H1 (cell line): ENCODE measurements around the gene TWNK. TPM values are rescaled to one million over a fixed set of nuclear protein-coding genes. Genes with fewer than 3 reads are reported as not detected.

Experiments
- CTCF ChIA-PET: fragments of 300-600 bp; sonication (Branson Sonifier 250); formaldehyde crosslinking; loops from one replicate; lab custom pipeline; 2021; ENCODE audit not compliant: partially characterized antibody; lab: Charles Lee
- POLR2A ChIA-PET: fragments of 300-600 bp; sonication (Branson Sonifier 250); formaldehyde crosslinking; loops from one replicate; lab custom pipeline; 2021; ENCODE audit warnings: inconsistent platforms; ENCODE audit not compliant: partially characterized antibody; lab: Charles Lee
- DNase-seq, 2 experiments: peaks; one replicate each; pipeline versions ENCODE4 v3.0.0 to v3.0.0-alpha.2; 2010 to 2022; ENCODE audit warnings: low spot score in 2 of 2, low read depth in 1 of 2, mixed read lengths in 1 of 2
- FAIRE-seq: peaks from 2 replicates; lab custom pipeline; 2011; peaks lifted over from hg19 to GRCh38; lab: Jason Lieb, UNC
- H2AFZ ChIP-seq: 2 replicates; pipeline ENCODE4 v1.8.1; 2012; ENCODE audit warnings: low read length, inconsistent platforms
- H2AK5ac ChIP-seq: 2 replicates; pipeline ENCODE4 v1.6.1; 2013; ENCODE audit warnings: low read depth, low read length
- H2BK120ac ChIP-seq: replicated peaks from 2 replicates; pipeline ENCODE3; 2013; ENCODE audit warnings: low read depth, low read length, inconsistent platforms
- H2BK12ac ChIP-seq: 2 replicates; pipeline ENCODE4 v1.6.1; 2013; ENCODE audit warnings: low read depth, low read length
- H2BK15ac ChIP-seq: 2 replicates; pipeline ENCODE4 v1.6.1; 2013; ENCODE audit warnings: low read length
- H2BK20ac ChIP-seq: 2 replicates; pipeline ENCODE4 v1.6.1; 2013; ENCODE audit warnings: low read length
- H2BK5ac ChIP-seq: 2 replicates; pipeline ENCODE4 v1.6.1; 2013; ENCODE audit warnings: low read depth, low read length
- H3K14ac ChIP-seq: 2 replicates; pipeline ENCODE4 v1.6.1; 2013; ENCODE audit warnings: inconsistent platforms; ENCODE audit not compliant: insufficient read length
- H3K18ac ChIP-seq: 2 replicates; pipeline ENCODE4 v1.6.1; 2013; ENCODE audit warnings: low read length; ENCODE audit errors: extremely low read depth
- H3K23ac ChIP-seq: 2 replicates; pipeline ENCODE4 v1.6.1; 2013; ENCODE audit warnings: inconsistent platforms; ENCODE audit not compliant: insufficient read length
- H3K23me2 ChIP-seq: 2 replicates; pipeline ENCODE4 v1.6.1; 2013; ENCODE audit warnings: low read depth, low read length
- H3K27ac ChIP-seq: 2 replicates; pipeline ENCODE4 v1.6.1; 2011; ENCODE audit warnings: low read depth, low read length, inconsistent platforms
- H3K27me3 ChIP-seq, 4 experiments: replicated peaks in 1 of 4; 1 replicate in 1 of 4; 2 replicates in 3 of 4; pipeline versions ENCODE4 v1.6.1 to v1.8.1; 2011 to 2013; ENCODE audit warnings: low read length in 3 of 4, mild to moderate bottlenecking in 3 of 4, inconsistent platforms in 2 of 4, mixed read lengths in 2 of 4, moderate library complexity in 1 of 4; ENCODE audit not compliant: control insufficient read depth in 3 of 4, insufficient read depth in 3 of 4; ENCODE audit errors: extremely low read depth in 1 of 4
- H3K36me3 ChIP-seq, 4 experiments: 2 replicates each; pipeline versions ENCODE4 v1.6.1 to v1.8.1; 2011 to 2013; ENCODE audit warnings: mild to moderate bottlenecking in 4 of 4, low read length in 3 of 4, moderate library complexity in 2 of 4, control low read depth in 1 of 4, inconsistent platforms in 1 of 4; ENCODE audit not compliant: insufficient read depth in 4 of 4, control insufficient read depth in 2 of 4
- H3K4ac ChIP-seq: replicated peaks from 2 replicates; pipeline ENCODE3; 2013; ENCODE audit warnings: low read length, low read depth, mixed read lengths, inconsistent platforms; ENCODE audit not compliant: insufficient read length
- H3K4me1 ChIP-seq, 4 experiments: replicated peaks in 1 of 4; 1 replicate in 1 of 4; 2 replicates in 3 of 4; pipeline versions ENCODE4 v1.6.1 to v1.8.1; 2011 to 2013; ENCODE audit warnings: low read length in 3 of 4, inconsistent platforms in 2 of 4, mixed read lengths in 1 of 4; ENCODE audit not compliant: insufficient read depth in 4 of 4, control insufficient read depth in 3 of 4
- H3K4me2 ChIP-seq, 2 experiments: 2 replicates each; pipeline versions ENCODE4 v1.6.1 to v1.8.1; 2011 to 2013; ENCODE audit warnings: low read depth in 2 of 2, low read length in 2 of 2, control low read depth in 1 of 2, inconsistent platforms in 1 of 2, mild to moderate bottlenecking in 1 of 2; ENCODE audit not compliant: insufficient read depth in 1 of 2
- H3K4me3 ChIP-seq, 4 experiments: fragments of 200-600, 300-600 bp in 1 of 4; sonication (generic), shearing (Covaris generic), sonication (Bioruptor Twin) in 1 of 4; 2 replicates each; pipeline versions ENCODE4 v1.5.1 to v1.8.1; 2011 to 2016; ENCODE audit warnings: low read length in 4 of 4, low read depth in 3 of 4, control low read depth in 2 of 4, inconsistent platforms in 2 of 4, mild to moderate bottlenecking in 2 of 4, mixed read lengths in 1 of 4, moderate library complexity in 1 of 4; ENCODE audit not compliant: insufficient read depth in 2 of 4; ENCODE audit errors: extremely low read depth in 1 of 4
- H3K56ac ChIP-seq: replicated peaks from 2 replicates; pipeline ENCODE3; 2013; ENCODE audit warnings: low read depth, mild to moderate bottlenecking, mixed read lengths, low read length, inconsistent platforms; ENCODE audit not compliant: insufficient read length
- H3K79me1 ChIP-seq: 2 replicates; pipeline ENCODE4 v1.6.1; 2013; ENCODE audit warnings: low read depth, low read length, control low read depth
- H3K79me2 ChIP-seq, 2 experiments: 2 replicates each; pipeline versions ENCODE4 v1.6.1 to v1.8.1; 2012 to 2013; ENCODE audit warnings: low read length in 2 of 2, mild to moderate bottlenecking in 2 of 2, inconsistent platforms in 1 of 2; ENCODE audit not compliant: insufficient read depth in 2 of 2, control insufficient read depth in 1 of 2
- H3K9ac ChIP-seq, 4 experiments: replicated peaks in 1 of 4; 1 replicate in 1 of 4; 2 replicates in 3 of 4; pipeline versions ENCODE4 v1.6.1 to v1.8.1; 2011 to 2013; ENCODE audit warnings: low read depth in 3 of 4, low read length in 3 of 4, control low read depth in 2 of 4, mild to moderate bottlenecking in 2 of 4, moderate library complexity in 2 of 4, inconsistent platforms in 1 of 4; ENCODE audit errors: extremely low read depth in 1 of 4
- H3K9me3 ChIP-seq, 2 experiments: 2 replicates each; pipeline versions ENCODE4 v1.6.1 to v1.8.1; 2012 to 2013; ENCODE audit warnings: mild to moderate bottlenecking in 2 of 2, moderate library complexity in 2 of 2, control low read depth in 1 of 2, inconsistent platforms in 1 of 2, low read depth in 1 of 2, low read length in 1 of 2, mixed read lengths in 1 of 2; ENCODE audit not compliant: insufficient read depth in 2 of 2
- H4K20me1 ChIP-seq, 2 experiments: replicated peaks in 1 of 2; 2 replicates each; pipeline versions ENCODE3 to v1.8.1; 2011 to 2013; ENCODE audit warnings: inconsistent platforms in 2 of 2, low read length in 2 of 2, mild to moderate bottlenecking in 1 of 2; ENCODE audit not compliant: insufficient read depth in 2 of 2, control insufficient read depth in 1 of 2
- H4K5ac ChIP-seq: 2 replicates; pipeline ENCODE4 v1.6.1; 2013; ENCODE audit warnings: low read length, low read depth, mixed read lengths, inconsistent platforms; ENCODE audit not compliant: insufficient read length
- H4K8ac ChIP-seq: 2 replicates; pipeline ENCODE4 v1.8.0; 2013; ENCODE audit warnings: mild to moderate bottlenecking, moderate library complexity, low read length, inconsistent platforms; ENCODE audit not compliant: insufficient read depth; ENCODE audit errors: extremely low read depth
- H4K91ac ChIP-seq: replicated peaks from 2 replicates; pipeline ENCODE3; 2013; ENCODE audit warnings: low read length, mixed read lengths, inconsistent platforms; ENCODE audit not compliant: insufficient read length
- BCL11A ChIP-seq, 2 experiments: IDR thresholded peaks; one replicate each; pipeline ENCODE4 v1.6.1; 2011; ENCODE audit warnings: low read depth in 2 of 2, low read length in 2 of 2, mild to moderate bottlenecking in 2 of 2
- POLR2AphosphoS5 ChIP-seq: IDR thresholded peaks from 2 replicates; pipeline ENCODE4 v1.6.1; 2011; ENCODE audit warnings: low read depth, low read length
- RFX5 ChIP-seq: IDR thresholded peaks from 2 replicates; pipeline ENCODE4 v1.6.1; 2011; ENCODE audit warnings: low read depth, low read length, improper control_type of control experiment, borderline replicate concordance
- TBP ChIP-seq: IDR thresholded peaks from 2 replicates; pipeline ENCODE4 v1.6.1; 2011; ENCODE audit warnings: low read depth, low read length, improper control_type of control experiment
- WGBS, 2 experiments: shearing (Covaris generic) in 1 of 2; methylation state at CpG; one replicate each; pipeline versions ENCODE4 v1.1.6 to v1.1.7; 2013 to 2015; ENCODE audit warnings: low lambda C conversion rate in 2 of 2, mixed read lengths in 2 of 2, inconsistent platforms in 1 of 2, low coverage in 1 of 2, missing lambda C conversion rate in 1 of 2; ENCODE audit not compliant: insufficient replicate concordance in 2 of 2, insufficient coverage in 1 of 2, insufficient read length in 1 of 2; ENCODE audit errors: extremely low coverage in 1 of 2, missing lambda C conversion rate in 1 of 2; 5-methylcytosine and 5-hydroxymethylcytosine counted together
- polyA plus RNA-seq, 7 experiments: library from polyadenylated mRNA; depleted of rRNA in 3 of 7; stranded (reverse) in 5 of 7; unstranded in 2 of 7; fragments of >200 nt in 5 of 7; fragments of 200-250 nt in 2 of 7; gene quantifications; 1 replicate in 5 of 7; 2 replicates in 1 of 7; 4 replicates in 1 of 7; pipeline versions ENCODE4 v1.2.1 to v1.2.3, GENCODE V29; 2011 to 2013; ENCODE audit warnings: missing spikeins in 2 of 7, mixed read lengths in 2 of 7
- total RNA-seq: library from RNA; stranded (reverse); fragmentation: NEBNext Ultra II Directional; extraction: Animal tissue kit (Norgen Biotek cat#: 25700); gene quantifications from 2 replicates; pipeline ENCODE4 v1.2.1, GENCODE V29; 2021
- TF ChIP-seq, protein P1 (sequence below), 3 experiments: IDR thresholded peaks; 1 replicate in 2 of 3; 2 replicates in 1 of 3; pipeline versions ENCODE4 v1.5.1 to v1.6.1; 2011; ENCODE audit warnings: low read length in 3 of 3, mild to moderate bottlenecking in 3 of 3, inconsistent platforms in 2 of 3, low read depth in 1 of 3, moderate library complexity in 1 of 3; ENCODE audit not compliant: insufficient read depth in 1 of 3; ENCODE audit errors: control extremely low read depth in 1 of 3

Gene TWNK
- total and polyA plus RNA-seq, 2 of the 8 experiments (the other 6 are each of a cell fraction or from before 2014, with no cell fraction given), result 15.4 to 32.5 TPM

DNA sequence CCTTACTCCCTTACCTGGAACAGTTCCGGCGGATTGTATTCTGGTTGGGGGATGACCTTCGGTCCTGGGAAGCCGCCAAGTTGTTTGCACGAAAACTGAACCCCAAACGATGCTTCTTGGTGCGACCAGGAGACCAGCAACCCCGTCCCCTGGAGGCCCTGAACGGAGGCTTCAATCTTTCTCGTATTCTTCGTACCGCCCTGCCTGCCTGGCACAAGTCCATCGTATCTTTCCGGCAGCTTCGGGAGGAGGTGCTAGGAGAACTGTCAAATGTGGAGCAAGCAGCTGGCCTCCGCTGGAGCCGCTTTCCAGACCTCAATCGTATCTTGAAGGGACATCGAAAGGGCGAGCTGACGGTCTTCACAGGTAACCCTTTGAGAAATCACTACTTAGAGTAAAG, 1.7 kb downstream of the TWNK start:
- H3K56ac ChIP-seq, result no peak overlapping the region
- H2BK12ac ChIP-seq, result no peak overlapping the region
- H3K4me2 ChIP-seq, result peak overlapping the region in 1 of 2 experiments; percentile 85; a peak in 1 of 4 replicates
- DNase-seq (no peak), FAIRE-seq (no peak)
- peaks cover 7 to 19% of the 10 kb centered on the region in 2 experiments for H4K20me1 ChIP-seq
- H2BK20ac ChIP-seq, result no peak overlapping the region
- no peak overlapping the region for H3K9ac ChIP-seq
- H3K23me2 ChIP-seq, result peaks cover 9% of the 10 kb centered on the region; the same call in 1 of the 2 replicates
- no peak overlapping the region for H2AFZ ChIP-seq
- H2AK5ac ChIP-seq, result no peak overlapping the region
- H2BK5ac ChIP-seq, result 0 out of 2 replicates have a peak overlapping the region, but pooled peaks have one; percentile 13
- no peak for TF ChIP-seq BCL11A (IDR thresholded peaks at IDR 0.05; ENCODE audit: low read depth in 2 of 2, low read length in 2 of 2)
- TF ChIP-seq, protein P1, sequence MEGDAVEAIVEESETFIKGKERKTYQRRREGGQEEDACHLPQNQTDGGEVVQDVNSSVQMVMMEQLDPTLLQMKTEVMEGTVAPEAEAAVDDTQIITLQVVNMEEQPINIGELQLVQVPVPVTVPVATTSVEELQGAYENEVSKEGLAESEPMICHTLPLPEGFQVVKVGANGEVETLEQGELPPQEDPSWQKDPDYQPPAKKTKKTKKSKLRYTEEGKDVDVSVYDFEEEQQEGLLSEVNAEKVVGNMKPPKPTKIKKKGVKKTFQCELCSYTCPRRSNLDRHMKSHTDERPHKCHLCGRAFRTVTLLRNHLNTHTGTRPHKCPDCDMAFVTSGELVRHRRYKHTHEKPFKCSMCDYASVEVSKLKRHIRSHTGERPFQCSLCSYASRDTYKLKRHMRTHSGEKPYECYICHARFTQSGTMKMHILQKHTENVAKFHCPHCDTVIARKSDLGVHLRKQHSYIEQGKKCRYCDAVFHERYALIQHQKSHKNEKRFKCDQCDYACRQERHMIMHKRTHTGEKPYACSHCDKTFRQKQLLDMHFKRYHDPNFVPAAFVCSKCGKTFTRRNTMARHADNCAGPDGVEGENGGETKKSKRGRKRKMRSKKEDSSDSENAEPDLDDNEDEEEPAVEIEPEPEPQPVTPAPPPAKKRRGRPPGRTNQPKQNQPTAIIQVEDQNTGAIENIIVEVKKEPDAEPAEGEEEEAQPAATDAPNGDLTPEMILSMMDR (IDR thresholded peaks at IDR 0.05; ENCODE audit: control extremely low read depth in 1 of 3, insufficient read depth in 1 of 3, low read depth in 1 of 3, low read length in 3 of 3), result no peak
- TF ChIP-seq RFX5, result no peak
- no peak for TF ChIP-seq POLR2AphosphoS5
- TF ChIP-seq TBP, result no peak
- WGBS, 2 experiments, result 95% methylated on average over 21 of the region's 21 CpGs; no CpG with 5 or more reads in 1 of the 2 experiments
- H3K18ac ChIP-seq, result no peak overlapping the region
- H3K4me1 ChIP-seq, result peaks cover 0 to 12% (median 5%) of the 10 kb centered on the region in 4 experiments; a peak in 5 of 7 replicates
- no peaks in the 10 kb centered on the region for H3K9me3 ChIP-seq
- H3K27ac ChIP-seq, result no peak overlapping the region
- H4K91ac ChIP-seq, result no peak overlapping the region
- ChIA-PET POLR2A (interaction anchor here (0.6 to 6.8 kb wide), 12 partner anchors 9 to 453 kb away, joined by 3 to 38 read pairs (median 4); partner anchors contain the start of genes HIF1AN, LZTS2 and SEMA4G), CTCF (interaction anchor here (1.0 to 26.8 kb wide), 5 partner anchors 8 to 28 kb away, joined by 3 to 464 read pairs (median 22); no protein-coding TSS in a partner anchor)
- H4K5ac ChIP-seq, result no peak overlapping the region
- peaks cover 15% of the 10 kb centered on the region for H3K79me1 ChIP-seq
- H3K14ac ChIP-seq, result no peak overlapping the region
- H3K4ac ChIP-seq, result no peak overlapping the region
- no peak overlapping the region for H3K23ac ChIP-seq
- peaks cover 17 to 51% of the 10 kb centered on the region in 2 experiments for H3K79me2 ChIP-seq
- H3K4me3 ChIP-seq, result peak overlapping the region in 1 of 4 experiments; percentile 77; a peak in 1 of 8 replicates
- peak overlapping the region; percentile 7; the same call in 1 of the 2 replicates for H4K8ac ChIP-seq
- no peak overlapping the region for H2BK15ac ChIP-seq
- H2BK120ac ChIP-seq, result no peak overlapping the region
- H3K36me3 ChIP-seq, result peaks cover 24 to 49% (median 38%) of the 10 kb centered on the region in 4 experiments
- H3K27me3 ChIP-seq, result no peaks in the 10 kb centered on the region
